MM.1S (cell line): ENCODE data around the gene CDON.

Source experiments
- DNase-seq: peaks from one replicate; pipeline ENCODE4 v3.0.0-alpha.2; 2015
- H2AFZ ChIP-seq: fragments of 300-600 bp; sonication (generic); 2 replicates; pipeline ENCODE4 v1.6.0; 2016; ENCODE audit warnings: antibody characterized with exemption, low read length
- H3F3A ChIP-seq: fragments of 300-600 bp; sonication (generic); 2 replicates; pipeline ENCODE4 v1.6.1; 2016; ENCODE audit warnings: mild to moderate bottlenecking, antibody characterized with exemption, low read length, moderate library complexity, mixed read lengths; ENCODE audit not compliant: insufficient read depth
- H3K27ac ChIP-seq: fragments of 300-600 bp; sonication (generic); 2 replicates; pipeline ENCODE4 v1.5.1; 2016; ENCODE audit warnings: mild to moderate bottlenecking, low read length
- H3K27me3 ChIP-seq: fragments of 300-600 bp; sonication (generic); replicated peaks from 2 replicates; pipeline ENCODE4 v1.6.0; 2016; ENCODE audit warnings: low read length; ENCODE audit not compliant: insufficient read depth
- H3K36me3 ChIP-seq: fragments of 300-600 bp; sonication (generic); replicated peaks from 2 replicates; pipeline ENCODE4 v1.6.1; 2016; ENCODE audit warnings: mild to moderate bottlenecking, low read length, mixed read lengths; ENCODE audit not compliant: insufficient read depth
- H3K4me1 ChIP-seq: fragments of 300-600 bp; sonication (generic); 2 replicates; pipeline ENCODE4 v1.6.1; 2016; ENCODE audit warnings: low read length, mixed read lengths
- H3K4me2 ChIP-seq: fragments of 300-600 bp; sonication (generic); 2 replicates; pipeline ENCODE4 v1.6.0; 2016; ENCODE audit warnings: low read depth, low read length
- H3K4me3 ChIP-seq: fragments of 300-600 bp; sonication (generic); 2 replicates; pipeline ENCODE4 v1.5.1; 2016; ENCODE audit warnings: low read length, mixed read lengths
- H3K79me2 ChIP-seq: fragments of 300-600 bp; sonication (generic); 2 replicates; pipeline ENCODE4 v1.6.1; 2016; ENCODE audit warnings: mixed run types, low read length, mixed read lengths
- H3K9ac ChIP-seq: fragments of 300-600 bp; sonication (generic); 2 replicates; pipeline ENCODE4 v1.6.1; 2016; ENCODE audit warnings: low read length, mixed read lengths
- H3K9me2 ChIP-seq: fragments of 300-600 bp; sonication (generic); replicated peaks from 2 replicates; pipeline ENCODE4 v1.6.1; 2016; ENCODE audit warnings: mild to moderate bottlenecking, low read length, mixed read lengths; ENCODE audit not compliant: insufficient read depth
- H3K9me3 ChIP-seq: fragments of 300-600 bp; sonication (generic); replicated peaks from 2 replicates; pipeline ENCODE4 v1.6.1; 2016; ENCODE audit warnings: mild to moderate bottlenecking, low read length, mixed read lengths; ENCODE audit not compliant: insufficient read depth
- H4K20me1 ChIP-seq: fragments of 300-600 bp; sonication (generic); 2 replicates; pipeline ENCODE4 v1.6.1; 2016; ENCODE audit warnings: mild to moderate bottlenecking, low read length, moderate library complexity, mixed read lengths; ENCODE audit not compliant: insufficient read depth
- EZH2 ChIP-seq: fragments of 300-600 bp; sonication (generic); optimal IDR thresholded peaks from 2 replicates; pipeline ENCODE3; 2017; ENCODE audit warnings: low read depth, mild to moderate bottlenecking, antibody characterized with exemption, low read length, mixed read lengths
- EZH2phosphoT487 ChIP-seq: fragments of 300-600 bp; sonication (generic); IDR thresholded peaks from 2 replicates; pipeline ENCODE4 v1.6.1; 2018; ENCODE audit warnings: antibody characterized with exemption, low read length
- TF ChIP-seq, protein P1 (sequence below): fragments of 300-600 bp; sonication (generic); IDR thresholded peaks from 2 replicates; pipeline ENCODE4 v1.5.1; 2016; ENCODE audit warnings: antibody characterized with exemption, low read length, mixed read lengths

Gene CDON

DNA sequence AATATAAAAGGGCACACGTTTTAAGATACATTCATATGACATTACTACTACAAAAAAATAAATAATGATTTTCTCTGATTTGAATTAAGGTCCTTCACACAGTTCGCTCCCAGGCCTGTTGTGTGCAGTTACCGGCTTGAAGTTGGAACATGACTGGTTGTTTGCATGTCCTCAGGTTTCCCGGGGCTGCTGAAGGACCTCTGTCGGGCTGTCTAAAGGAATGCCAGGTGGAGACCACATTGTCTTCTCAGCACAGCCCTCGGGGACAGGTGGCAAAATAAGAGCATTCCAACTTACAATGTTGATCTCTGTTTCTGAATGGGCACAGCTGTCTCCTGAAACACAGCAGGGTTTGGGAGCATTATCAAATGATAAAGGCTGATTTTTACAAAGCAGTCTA lies 101.9 kb downstream of the CDON start:
- Histone ChIP-seq H3K9me2 (no peaks in the 10 kb centered on the region), H3K4me2 (no peak overlapping the region), H3K4me1 (no peaks in the 10 kb centered on the region), H4K20me1 (no peaks in the 10 kb centered on the region), H3K9ac (no peak overlapping the region), H3K27ac (no peak overlapping the region), H2AFZ (no peak overlapping the region), H3K9me3 (no peaks in the 10 kb centered on the region), H3F3A (no peaks in the 10 kb centered on the region), H3K79me2 (no peaks in the 10 kb centered on the region), H3K27me3 (no peaks in the 10 kb centered on the region), H3K36me3 (0 out of 2 replicates have a peak, but pooled peaks cover 3% of the 10 kb centered on the region), H3K4me3 (no peak overlapping the region)
- DNase-seq: no peak
- TF ChIP-seq, protein P1, sequence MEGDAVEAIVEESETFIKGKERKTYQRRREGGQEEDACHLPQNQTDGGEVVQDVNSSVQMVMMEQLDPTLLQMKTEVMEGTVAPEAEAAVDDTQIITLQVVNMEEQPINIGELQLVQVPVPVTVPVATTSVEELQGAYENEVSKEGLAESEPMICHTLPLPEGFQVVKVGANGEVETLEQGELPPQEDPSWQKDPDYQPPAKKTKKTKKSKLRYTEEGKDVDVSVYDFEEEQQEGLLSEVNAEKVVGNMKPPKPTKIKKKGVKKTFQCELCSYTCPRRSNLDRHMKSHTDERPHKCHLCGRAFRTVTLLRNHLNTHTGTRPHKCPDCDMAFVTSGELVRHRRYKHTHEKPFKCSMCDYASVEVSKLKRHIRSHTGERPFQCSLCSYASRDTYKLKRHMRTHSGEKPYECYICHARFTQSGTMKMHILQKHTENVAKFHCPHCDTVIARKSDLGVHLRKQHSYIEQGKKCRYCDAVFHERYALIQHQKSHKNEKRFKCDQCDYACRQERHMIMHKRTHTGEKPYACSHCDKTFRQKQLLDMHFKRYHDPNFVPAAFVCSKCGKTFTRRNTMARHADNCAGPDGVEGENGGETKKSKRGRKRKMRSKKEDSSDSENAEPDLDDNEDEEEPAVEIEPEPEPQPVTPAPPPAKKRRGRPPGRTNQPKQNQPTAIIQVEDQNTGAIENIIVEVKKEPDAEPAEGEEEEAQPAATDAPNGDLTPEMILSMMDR: no peak
- TF ChIP-seq EZH2: no peak
- TF ChIP-seq EZH2phosphoT487: no peak

DNA sequence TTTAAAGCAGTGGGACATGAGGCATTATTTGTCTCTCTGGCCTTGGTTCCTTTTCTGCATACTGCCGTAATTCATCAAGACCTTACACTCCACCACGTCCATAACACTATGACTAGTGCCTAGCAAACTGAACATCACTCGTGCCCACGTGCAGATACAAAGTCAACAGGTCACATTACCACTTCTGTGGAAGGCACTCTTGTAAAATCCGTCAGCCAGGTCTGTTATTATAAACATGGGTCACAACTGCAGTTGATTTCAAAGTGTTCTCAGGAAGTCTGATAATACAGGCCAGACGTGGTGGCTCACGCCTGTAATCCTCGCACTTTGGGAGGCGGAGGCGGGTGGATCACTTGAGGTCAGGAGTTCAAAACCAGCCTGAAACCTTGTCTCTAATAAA lies 102.7 kb downstream of the CDON start:
- 0 out of 2 replicates have a peak, but pooled peaks cover 3% of the 10 kb centered on the region for H3K36me3 ChIP-seq
- H2AFZ ChIP-seq: no peak overlapping the region
- H3K27me3 ChIP-seq: no peaks in the 10 kb centered on the region
- DNase-seq: no peak
- H3K4me3 ChIP-seq: no peak overlapping the region
- no peaks in the 10 kb centered on the region for H3K79me2 ChIP-seq
- H3K27ac ChIP-seq: no peak overlapping the region
- no peaks in the 10 kb centered on the region for H4K20me1 ChIP-seq
- H3K4me1 ChIP-seq: no peaks in the 10 kb centered on the region
- H3K9ac ChIP-seq: no peak overlapping the region
- no peaks in the 10 kb centered on the region for H3K9me3 ChIP-seq
- H3K4me2 ChIP-seq: no peak overlapping the region
- H3F3A ChIP-seq: no peaks in the 10 kb centered on the region
- TF ChIP-seq EZH2: no peak
- TF ChIP-seq, protein P1: no peak
- no peaks in the 10 kb centered on the region for H3K9me2 ChIP-seq

DNA sequence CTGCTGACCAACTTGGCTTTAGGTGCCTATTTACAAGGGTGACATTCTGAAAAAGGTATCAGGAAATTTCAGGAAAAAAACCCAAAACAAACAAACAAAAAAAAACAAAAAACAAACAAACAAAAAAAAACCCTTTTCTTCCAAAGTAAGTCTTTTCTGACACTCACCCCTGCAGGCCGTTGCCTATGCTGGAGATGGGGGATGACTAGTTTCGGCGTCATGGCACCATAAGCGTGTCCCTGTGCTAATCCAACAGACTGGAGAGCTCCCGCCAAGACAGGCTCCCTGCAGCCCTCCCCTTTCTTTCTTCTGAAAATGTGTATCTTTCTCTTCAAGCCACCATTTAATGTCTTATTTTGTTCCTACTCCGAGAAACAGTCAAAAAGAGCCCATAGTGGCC lies 103.2 kb downstream of the CDON start:
- no peaks in the 10 kb centered on the region for H3K27me3 ChIP-seq
- H3K36me3 ChIP-seq: 0 out of 2 replicates have a peak, but pooled peaks cover 3% of the 10 kb centered on the region
- no peaks in the 10 kb centered on the region for H3K9me2 ChIP-seq
- H3K4me1 ChIP-seq: no peaks in the 10 kb centered on the region
- no peak overlapping the region for H3K27ac ChIP-seq
- no peaks in the 10 kb centered on the region for H3K79me2 ChIP-seq
- no peaks in the 10 kb centered on the region for H3K9me3 ChIP-seq
- H4K20me1 ChIP-seq: no peaks in the 10 kb centered on the region
- no peak overlapping the region for H3K4me3 ChIP-seq
- H2AFZ ChIP-seq: no peak overlapping the region
- no peak for DNase-seq
- H3K4me2 ChIP-seq: no peak overlapping the region
- no peaks in the 10 kb centered on the region for H3F3A ChIP-seq
- no peak overlapping the region for H3K9ac ChIP-seq
- TF ChIP-seq EZH2phosphoT487 (no peak), EZH2 (no peak)
- TF ChIP-seq, protein P1: no peak
